EL (cell line): ENCODE results near the gene DPP6.

ENCODE experiments used
- DNase-seq: peaks from one replicate; pipeline ENCODE4 v3.0.0-alpha.2; 2016

The DPP6 gene

DNA sequence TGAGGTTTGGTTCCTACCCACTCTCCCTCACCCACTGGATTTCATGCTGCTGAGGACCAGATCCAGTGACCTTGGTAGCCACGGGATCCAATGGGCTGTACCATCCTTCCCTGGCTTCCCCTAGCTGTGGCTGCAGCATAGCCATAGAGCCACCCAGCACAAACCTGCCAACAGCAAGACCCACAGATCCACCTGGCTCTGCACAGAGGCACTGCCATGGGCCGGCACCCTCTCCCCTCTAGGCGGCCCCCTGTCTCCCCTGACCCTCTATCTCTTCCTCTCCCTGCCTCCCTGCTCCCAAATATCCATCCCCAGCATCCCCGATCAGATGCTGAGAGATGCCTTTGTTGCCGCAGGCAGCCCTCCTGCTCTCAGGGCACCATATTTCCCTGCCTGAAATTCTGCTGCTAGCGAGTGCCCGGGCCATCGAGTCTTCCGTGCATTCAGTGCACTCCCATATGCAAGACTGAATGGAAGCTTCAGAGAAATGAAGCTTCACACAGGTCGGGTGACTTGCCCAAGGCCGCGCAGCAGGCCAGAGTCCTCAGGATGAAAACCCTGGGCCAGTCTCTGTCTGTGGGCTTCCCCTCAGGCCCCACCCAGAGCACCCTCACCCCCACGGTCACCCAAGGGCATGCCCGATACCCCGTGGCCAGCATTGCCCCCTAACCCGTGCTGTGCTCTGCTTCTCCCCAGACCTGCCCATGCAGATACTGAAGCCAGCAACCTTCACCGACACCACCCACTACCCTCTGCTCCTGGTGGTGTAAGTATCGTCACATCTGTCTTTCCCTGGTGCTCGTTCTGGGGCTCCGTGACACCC, 819.9 kb downstream of the DPP6 start:
- DNase-seq: no peak

GRCh38 chr7:154872811-154873499, 820.8 kb downstream of the DPP6 start:
- DNase-seq: no peak

DNA sequence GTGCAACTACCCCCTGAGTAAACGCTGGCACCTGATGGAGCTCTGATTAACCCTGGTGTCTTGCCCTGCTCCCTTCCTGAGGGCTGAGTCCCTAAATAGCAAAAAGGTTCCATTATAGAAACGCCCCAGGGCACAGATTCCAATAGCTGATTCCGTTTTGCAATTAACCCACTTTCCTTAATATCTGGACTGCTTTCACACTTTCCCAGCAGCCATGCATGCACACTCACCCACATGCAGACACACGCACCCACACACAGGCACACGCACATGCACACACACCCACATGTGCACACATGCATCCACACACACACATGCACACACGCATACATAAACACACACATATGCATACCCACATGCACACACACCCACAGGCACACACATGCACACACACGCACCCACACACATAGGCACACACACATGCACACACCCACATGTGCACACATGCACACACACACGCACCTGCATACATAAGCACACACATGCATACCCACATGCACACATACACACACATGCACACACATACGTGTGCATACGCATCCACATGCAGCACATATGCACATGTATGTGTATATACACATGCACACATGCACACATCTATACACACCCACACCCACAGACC, 821.4 kb downstream of the DPP6 start:
- DNase-seq: no peak

DNA sequence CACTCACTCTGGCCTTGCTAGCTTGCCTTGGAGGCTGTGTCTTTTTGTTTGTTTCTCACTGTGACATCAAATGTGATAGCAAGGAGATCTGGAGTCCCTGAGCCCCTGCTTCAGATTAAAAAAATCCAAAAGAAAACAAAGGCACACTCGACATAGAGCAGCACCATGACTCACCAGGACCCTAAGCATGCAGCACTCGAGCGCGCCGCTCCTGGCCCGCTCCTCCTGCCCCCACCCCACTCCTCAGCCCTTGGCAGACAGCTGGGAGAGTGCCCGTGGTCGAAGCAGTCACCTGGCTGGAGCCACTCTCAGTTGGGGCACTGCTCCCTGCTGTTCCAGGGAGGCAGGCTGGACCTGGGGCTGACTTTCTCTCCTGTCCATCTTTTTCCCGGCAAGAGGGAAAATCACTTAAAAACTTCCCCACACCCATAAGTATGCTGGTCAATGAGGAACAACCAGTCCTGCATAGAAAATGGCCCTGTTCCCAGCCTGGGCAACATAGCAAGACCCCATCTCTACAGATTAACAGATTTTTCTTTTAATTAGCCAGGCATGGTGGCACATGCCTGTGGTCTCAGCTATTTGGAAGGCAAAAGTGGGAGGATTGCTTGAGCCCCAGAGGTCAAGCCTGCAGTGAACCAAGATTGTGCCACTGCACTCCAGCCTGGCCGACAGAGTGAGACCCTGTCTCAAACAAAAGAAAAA, 822.4 kb downstream of the DPP6 start:
- no peak for DNase-seq

DNA sequence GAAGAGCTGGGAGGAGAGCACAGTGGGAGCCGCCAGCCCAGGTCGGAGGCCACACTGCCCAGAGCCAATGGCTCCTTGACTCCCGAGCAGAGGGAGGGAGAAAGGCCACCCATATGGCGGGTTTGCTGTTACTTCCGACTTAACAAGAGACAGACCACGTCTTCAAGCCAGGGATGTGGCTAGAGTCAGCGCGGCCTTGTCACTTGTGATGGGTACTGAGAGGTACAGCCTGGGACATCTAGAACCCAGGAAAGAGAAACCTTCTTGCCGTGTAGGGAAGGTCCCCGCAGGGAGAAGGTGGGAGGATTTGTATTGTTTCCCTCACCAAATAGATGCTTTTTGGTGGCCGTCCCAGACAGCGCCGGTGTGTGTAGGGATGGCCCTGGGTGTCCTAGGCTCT, 823.1 kb downstream of the DPP6 start:
- no peak for DNase-seq

- DNase-seq: no peak
Measured at GRCh38 chr7:154876516-154876915, 824.3 kb downstream of the DPP6 start.

DNA sequence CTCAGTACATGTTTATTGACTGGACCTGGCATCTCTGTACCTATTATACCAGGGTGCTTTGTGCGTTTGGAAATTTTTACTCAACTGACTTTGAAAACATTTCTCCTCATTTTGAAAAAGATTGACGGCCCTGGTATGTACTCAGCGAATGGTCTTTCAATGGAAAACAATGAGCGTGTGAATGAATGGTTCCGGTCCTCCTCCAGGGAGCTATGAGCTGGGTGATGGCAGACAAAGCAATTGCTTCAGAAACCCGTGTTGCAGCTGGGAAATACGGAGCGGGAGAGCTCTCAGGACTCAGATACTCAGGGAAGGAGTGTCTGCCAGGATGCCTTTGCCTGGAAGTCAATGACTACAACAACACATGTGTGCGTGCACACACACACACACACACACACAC, 824.8 kb downstream of the DPP6 start:
- DNase-seq: no peak

- no peak for DNase-seq
Measured at GRCh38 chr7:154879629-154880028, 827.4 kb downstream of the DPP6 start.

- no peak for DNase-seq
Measured at GRCh38 chr7:154880513-154880912, 828.3 kb downstream of the DPP6 start.

DNA sequence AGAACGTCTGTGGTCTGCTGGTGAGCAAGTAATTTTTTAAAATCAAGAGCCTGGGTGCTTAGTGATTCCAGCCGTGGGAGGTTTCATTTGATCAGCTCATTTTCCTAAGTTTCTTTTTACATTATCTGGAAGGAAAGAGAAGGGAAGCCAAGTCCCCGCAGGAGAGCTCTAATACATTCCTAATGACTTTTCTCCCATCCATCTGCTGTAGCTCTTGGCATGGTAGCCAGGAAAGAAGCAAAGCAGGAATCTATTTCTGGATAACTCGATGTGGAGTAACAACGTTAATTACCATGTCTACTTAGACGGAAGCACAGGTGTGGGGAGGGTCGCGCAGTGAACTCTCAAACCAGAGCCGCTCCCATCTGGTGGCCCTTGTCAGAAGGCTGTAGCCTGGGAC, 828.8 kb downstream of the DPP6 start:
- DNase-seq: no peak

GRCh38 chr7:154881526-154881925, 829.3 kb downstream of the DPP6 start:
- no peak for DNase-seq

- DNase-seq: no peak
Measured at GRCh38 chr7:154882931-154883474, 830.8 kb downstream of the DPP6 start.

GRCh38 chr7:154884348-154884920, 832.2 kb downstream of the DPP6 start:
- DNase-seq: no peak

GRCh38 chr7:154886591-154886990, 834.4 kb downstream of the DPP6 start:
- no peak for DNase-seq

- DNase-seq: no peak
Measured at GRCh38 chr7:154888690-154889089, 836.5 kb downstream of the DPP6 start.

- no peak for DNase-seq
Measured at GRCh38 chr7:154892459-154892858, 840.3 kb downstream of the DPP6 start.

DNA sequence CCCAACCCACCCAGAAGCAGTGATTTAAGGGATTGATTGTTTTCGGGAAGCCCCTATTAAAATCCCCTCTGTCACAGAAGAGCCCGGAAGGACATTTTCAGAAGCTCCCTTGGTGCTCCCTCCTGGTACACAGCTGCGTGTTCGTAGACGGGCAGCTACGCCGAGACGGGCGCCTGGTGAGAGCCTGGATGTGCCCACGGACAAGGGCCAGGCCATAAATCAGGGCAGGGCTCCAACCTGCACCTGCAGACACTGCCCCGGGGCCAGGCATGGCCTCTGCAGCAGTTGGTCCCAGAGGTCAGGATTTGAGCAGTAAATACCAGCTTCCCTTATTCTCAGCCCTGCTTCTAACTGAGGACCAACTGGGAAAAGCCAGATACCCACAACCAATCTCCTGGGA, 843.9 kb downstream of the DPP6 start:
- no peak for DNase-seq

- DNase-seq: no peak
Measured at GRCh38 chr7:154898973-154899855, 847.0 kb downstream of the DPP6 start.

DNA sequence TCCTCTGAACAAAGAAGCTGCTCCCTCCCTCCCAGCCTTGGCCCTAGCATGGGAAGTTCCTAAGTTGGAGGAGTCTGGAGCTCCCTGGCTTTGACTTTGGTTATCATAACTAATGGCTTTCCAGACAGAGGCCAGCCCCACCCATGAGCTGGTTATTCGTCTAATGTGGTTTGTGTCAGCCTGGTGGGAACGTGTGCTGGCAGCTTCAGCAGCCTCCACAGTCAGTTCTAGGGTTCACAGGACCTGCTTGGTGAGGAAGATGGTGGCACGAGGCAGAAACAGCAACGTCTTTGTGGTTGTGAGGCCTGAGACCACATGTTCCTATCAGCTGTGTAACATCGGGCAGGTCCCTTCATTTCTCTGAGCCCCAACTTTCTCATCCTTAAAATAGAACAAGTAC, 847.7 kb downstream of the DPP6 start:
- DNase-seq: no peak

DNA sequence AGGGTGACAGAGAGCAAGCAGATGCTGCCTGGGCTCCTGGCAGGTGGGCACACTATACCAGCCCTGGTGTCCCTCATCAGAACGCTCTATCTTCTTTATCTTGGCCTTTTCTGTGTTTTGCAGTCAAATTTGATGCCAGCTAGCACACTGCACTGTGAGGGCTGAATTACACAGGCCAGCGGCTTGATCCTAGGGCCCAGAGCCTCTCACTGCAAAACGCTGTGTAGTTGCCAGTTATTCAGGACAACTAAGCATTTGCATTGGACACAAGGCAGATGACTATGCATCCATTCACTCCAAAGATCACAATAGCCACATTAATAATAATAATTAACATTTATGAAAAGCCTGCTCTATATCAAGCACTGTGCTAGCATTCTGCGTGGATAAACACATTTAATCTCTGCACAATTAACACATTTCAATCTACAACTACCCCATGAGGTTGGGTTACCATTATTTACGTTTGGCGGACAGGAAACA, 850.4 kb downstream of the DPP6 start:
- DNase-seq: no peak

- no peak for DNase-seq
Measured at GRCh38 chr7:154903083-154903731, 851.0 kb downstream of the DPP6 start.
